HG03342 (cell line): ENCODE data around the gene CGN.

Experiments
- ATAC-seq: cut with Tn5 transposase; IDR thresholded peaks from one replicate; pipeline ENCODE4 v1.9.1; 2021; ENCODE audit warnings: mild to moderate bottlenecking, moderate library complexity; ENCODE audit not compliant: unreplicated experiment

Gene CGN, protein sequence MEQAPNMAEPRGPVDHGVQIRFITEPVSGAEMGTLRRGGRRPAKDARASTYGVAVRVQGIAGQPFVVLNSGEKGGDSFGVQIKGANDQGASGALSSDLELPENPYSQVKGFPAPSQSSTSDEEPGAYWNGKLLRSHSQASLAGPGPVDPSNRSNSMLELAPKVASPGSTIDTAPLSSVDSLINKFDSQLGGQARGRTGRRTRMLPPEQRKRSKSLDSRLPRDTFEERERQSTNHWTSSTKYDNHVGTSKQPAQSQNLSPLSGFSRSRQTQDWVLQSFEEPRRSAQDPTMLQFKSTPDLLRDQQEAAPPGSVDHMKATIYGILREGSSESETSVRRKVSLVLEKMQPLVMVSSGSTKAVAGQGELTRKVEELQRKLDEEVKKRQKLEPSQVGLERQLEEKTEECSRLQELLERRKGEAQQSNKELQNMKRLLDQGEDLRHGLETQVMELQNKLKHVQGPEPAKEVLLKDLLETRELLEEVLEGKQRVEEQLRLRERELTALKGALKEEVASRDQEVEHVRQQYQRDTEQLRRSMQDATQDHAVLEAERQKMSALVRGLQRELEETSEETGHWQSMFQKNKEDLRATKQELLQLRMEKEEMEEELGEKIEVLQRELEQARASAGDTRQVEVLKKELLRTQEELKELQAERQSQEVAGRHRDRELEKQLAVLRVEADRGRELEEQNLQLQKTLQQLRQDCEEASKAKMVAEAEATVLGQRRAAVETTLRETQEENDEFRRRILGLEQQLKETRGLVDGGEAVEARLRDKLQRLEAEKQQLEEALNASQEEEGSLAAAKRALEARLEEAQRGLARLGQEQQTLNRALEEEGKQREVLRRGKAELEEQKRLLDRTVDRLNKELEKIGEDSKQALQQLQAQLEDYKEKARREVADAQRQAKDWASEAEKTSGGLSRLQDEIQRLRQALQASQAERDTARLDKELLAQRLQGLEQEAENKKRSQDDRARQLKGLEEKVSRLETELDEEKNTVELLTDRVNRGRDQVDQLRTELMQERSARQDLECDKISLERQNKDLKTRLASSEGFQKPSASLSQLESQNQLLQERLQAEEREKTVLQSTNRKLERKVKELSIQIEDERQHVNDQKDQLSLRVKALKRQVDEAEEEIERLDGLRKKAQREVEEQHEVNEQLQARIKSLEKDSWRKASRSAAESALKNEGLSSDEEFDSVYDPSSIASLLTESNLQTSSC

DNA sequence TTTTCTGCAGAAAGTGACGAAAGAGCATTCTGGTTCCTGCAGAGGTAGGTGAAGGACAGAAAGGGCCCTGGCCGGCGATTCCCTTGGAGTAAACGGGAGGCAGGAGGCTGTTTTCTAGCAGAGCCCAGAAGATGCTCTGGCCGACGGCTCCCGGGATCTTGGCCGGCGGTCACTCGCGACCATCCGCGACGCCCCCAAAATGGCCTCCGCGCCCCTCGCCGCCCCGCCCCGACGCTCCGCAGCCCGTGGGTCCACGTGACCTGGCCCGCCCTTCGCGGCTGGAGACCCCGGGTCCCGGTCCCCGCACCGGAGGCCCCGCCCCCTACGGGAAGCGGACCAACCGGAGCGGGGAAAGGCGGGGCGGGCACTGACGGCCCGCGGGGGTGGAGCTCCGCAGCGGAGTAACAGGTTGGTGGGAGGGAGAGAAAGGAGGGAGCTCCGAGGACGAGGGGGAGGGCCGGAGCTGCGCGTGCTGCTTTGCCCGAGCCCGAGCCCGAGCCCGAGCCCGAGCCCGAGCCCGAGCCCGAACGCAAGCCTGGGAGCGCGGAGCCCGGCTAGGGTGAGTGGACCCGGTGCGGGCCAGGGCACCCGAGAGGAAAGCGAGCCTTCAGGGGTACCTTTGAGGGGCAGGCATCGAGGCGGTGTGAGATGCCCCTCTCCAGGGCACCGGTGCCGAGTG is at the start of gene CGN:
CGN (plus strand) TSS at position 431 of the 679 bp plus-strand sequence. CDS start 7,133 bp downstream, outside the sequence.
- peak; percentile 72 for ATAC-seq

DNA sequence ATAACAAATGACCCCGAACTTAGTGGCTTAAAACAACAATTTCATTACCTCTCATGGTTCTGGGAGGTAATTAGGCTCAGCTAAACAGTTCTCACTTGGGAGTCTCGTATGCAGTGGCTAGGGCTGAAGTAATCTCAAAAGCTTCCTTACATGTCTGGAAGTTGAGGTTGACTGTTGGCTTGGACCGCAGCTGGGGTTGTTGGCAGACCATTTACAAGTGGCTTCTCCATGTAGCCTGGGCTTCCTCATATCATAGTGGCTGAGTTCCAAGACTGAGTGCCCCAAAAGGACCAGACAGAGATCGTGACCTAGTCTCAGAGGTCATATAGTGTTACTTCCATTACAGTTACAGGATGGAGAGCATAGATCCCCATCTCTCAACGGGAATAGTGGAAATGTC is 49.5 kb upstream of the CGN start:
- no peak for ATAC-seq

DNA sequence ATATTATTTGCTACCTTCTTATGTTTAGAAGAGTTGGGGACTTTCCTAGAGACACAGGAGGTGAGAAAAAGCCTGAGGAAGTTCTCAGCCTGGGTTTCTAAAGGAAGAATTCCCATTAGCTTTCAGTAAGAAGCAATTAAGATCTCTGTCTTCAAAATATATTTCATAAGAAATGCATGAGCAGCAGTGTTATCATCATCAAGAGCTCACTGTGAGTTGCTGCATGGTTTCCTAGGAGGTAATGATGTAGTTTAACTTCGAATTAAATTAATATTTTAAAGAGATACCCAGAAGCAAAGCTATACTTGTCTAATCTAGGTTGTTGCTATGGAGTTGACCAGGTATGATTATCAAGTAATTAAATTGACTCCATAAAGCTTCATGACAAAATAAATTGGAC is 46.2 kb upstream of the CGN start:
- ATAC-seq, result no peak

DNA sequence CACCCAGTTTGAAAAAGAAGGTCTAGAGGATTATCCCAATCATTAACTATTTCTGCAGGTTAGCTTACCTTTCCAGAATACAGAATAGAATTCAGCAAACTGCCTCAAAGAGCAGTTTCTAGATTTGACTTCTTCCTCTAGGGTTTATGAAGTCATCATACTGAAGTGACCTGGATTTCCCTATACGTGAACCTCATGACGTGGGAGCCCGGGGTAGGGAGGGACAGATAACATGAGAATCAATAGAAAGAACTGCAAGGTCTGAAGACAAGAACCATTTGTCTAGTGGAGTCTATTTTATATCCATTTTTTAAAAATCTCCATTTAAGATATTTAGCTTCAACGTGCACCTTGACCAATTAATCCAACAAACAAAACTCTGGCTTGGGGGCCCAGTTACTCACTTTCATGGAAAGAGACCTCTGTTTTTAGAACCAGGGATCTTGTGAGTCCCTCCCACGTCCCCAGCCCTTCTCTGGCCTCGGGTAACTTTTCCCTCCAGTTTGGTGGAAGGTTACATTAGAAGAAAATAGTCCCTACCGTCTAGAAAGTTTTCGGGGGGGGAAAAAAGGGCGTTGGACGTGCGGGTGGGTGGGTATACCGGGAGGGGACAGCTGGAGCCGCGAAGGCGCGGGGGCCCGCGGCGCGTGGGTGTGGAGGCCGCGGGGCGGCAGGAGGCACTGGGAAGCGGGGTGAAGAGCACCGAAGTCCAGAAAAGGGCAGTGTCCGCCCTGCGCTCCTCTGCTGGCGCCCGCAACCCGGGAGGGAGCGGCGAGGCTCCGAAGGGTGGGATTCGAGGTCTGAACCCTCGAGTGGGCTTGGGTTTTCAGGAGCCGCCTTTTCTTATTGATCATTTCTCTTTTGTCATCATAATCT is 38.1 kb upstream of the CGN start:
- no peak for ATAC-seq

DNA sequence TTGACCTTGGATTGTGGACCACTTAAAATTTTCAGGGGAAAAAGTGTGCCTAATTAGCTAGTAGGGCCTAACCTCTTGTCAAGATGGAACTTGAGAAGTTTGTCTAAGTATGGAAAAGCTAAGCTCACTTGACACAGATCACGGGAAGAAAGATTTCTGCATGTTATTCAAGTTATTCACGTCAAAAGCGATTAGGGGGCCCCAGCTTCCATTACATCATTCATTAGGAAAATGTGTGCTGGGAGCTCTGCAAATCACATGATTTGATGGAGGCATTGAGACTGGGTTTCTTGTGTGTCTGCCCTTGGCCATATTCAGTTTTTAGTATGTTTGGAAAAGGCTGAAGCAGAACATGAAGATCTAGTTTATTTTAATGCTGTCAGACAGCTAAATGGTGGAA is 36.4 kb upstream of the CGN start:
- ATAC-seq, result no peak

DNA sequence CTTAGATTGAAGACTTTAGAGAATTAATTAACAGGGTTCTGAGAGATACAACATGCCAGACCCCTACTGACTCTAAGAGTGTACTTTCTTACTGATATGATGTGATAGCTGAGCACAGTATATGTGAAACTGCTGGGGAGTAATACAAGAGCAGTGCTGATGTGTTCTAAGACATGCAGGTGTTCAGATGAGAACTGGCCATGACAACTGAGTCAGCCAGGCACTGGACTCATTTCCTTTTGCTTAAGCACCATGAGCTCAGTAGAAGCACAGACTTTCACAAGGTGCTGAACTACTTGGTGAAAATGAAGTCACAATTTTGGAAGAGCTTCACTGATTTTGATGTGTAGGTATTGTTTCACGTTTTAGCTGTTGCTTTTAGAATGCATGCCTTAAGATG is 36.0 kb upstream of the CGN start:
- peak; percentile 72 for ATAC-seq

DNA sequence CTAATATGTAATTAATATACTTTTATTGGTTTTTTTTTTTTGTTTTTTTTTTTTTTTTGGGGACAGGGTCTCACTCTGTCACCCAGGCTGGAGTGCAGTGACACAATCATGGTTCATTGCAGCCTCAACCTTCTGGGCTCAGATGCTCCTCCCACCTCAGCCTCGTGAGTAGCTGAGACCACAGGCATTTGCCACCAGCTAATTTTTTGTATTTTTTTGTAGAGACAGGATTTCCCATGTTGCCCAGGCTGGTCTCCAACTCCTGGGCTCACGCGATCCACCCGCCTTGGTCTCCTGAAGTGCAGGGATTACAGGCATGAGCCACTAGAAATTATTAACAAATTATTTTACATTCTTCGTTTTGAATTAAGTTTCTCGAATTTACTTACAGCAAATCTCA is 35.1 kb upstream of the CGN start:
- ATAC-seq, result no peak

DNA sequence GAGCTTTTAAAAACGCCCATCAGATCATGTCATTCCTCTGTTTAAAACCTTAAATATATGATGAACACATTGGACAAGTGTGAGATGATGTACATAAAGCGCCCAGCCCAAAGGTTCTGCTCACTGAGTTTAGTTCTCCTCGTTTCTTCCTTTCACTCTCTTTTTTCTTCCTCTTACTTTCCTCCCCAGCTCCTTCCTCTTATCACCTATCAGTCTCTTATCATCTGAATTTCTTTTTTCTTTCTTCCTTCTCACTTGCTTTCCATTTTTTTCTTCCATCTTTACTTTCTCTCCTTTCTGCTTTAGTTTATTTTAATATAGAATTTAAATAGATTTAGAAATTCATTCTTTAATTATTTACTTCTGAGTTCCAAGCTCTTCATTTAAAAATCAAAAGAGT is 34.1 kb upstream of the CGN start:
- ATAC-seq, result no peak

DNA sequence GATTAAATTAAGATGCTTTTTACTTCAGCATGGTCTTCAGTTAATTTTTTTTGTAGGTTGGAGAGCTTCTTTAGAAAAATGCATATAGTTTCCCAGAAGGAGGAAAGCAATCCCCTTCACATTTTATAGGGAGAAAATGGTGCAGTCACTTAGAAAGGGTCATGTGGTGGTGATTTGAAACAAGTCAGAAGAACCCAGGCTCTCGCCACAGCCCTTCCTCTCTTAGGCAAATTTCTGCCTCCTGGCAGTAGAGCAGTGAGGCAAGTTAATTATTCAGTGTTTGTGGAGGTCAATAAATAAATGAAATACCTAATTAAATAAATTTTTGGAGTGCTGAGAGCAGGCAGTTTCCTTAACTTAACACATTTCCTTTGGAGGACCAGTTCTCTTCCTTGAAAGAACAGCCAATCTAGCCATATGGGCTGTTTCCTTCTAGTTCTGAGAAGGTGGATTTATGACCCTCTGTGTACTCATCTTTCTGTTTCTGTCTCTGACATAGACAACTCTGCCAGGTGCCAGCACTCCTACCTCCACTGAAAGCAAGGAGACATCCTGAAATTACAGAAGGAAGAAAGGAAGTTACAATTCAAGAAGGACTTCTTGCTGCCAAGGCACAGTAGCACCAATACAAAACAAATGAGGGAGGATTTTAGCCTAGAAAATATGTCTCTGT is 32.9 kb upstream of the CGN start:
- no peak for ATAC-seq

DNA sequence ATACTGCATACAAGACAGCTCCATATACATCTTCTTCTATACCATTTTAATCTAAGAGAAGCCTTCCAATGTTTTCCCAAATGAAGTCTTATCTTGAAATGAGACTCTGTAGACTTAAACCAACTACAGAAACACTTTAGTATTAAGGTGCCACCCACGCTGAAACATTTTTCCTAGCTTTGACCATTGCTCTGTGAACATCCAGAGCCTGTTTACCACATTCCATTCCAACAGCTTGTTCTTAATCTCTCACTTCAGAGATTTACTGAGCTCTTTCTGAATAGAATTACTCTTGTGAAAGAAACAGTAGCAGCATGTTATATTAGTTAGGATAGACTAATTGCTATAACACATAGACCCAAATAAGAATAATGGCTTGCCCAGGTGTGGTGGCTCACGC is 32.3 kb upstream of the CGN start:
- no peak for ATAC-seq

DNA sequence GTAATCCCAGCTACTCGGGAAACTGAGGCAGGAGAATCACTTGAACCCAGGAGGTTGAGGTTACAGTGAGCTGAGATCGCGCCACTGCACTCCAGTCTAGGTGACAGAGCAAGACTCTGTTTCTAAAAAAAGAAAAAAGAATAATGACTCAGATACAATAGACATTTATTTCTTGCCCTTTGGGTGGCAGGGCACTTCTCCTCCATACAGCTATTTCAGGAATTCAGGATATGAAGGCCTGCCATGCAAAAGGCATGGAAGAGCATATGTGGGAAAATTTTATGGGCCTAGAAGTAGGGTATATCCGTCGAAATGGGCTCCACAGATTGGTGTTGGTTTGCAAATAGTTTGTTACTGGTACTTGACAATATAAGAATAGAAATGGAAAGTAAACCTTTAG is 31.7 kb upstream of the CGN start:
- no peak for ATAC-seq

DNA sequence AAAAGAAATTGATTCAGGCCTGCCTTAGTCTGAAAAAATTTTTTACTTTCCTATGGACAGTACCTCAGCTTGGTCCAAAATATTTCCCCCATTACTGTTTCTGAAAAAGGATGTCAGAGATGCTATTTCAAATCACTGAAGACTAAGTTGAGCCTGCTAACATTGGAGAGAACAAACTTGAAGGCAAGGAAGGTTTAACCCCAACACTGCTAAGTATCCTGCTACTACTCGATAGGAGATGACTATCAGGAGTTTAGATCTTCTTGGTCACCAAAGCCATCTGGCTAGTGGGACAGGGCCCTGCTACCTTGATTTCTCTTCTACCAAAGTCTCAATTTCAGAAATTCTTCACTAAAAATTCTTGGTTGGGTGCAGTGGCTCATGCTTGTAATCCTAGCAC is 29.2 kb upstream of the CGN start:
- ATAC-seq, result no peak

DNA sequence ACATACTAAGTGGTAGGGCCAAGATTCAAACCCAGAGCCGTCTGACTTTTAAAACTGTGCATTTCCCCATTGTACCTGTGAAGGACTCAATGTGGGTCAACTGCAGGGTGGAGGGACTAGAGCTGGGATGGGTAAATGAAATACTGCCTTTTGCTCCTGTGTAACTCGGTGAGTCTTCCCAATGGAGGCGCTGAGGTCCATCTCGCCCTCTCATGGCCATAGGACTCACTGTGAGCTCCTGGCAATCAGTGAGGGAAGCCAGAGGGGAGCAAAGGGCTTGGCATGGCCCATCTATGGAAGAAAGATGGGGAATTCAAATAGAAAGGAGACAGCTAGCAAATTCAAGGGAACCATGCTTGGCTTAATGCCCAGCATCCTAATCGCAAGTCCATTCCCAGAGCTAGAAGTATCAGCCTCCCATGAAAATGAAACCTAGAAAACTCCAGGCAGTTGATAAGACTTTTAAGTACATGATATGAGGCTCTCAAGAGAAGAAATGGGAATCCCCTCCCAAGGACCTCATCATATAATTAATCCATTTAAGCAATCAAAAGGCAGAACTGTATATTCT is 25.4 kb upstream of the CGN start:
- ATAC-seq, result no peak

DNA sequence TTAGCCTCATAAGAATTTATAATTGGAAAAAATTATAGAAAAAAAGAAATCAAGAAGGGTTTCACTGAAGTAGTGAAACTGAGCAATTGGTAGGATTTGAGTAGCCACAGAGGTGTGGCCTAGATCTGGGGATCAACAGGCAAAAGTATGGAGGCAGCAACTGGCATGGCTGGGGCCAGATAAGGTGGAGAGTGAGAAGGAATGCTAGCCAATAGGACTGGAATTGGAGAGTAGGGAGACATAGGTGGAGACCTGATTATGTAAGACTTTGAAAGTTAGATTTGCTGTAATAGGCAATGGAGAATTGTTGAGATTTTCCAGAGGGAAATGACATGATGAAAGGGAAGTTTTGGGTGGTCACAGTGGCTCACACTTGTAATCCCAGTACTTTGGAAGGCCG is 24.6 kb upstream of the CGN start:
- no peak for ATAC-seq

DNA sequence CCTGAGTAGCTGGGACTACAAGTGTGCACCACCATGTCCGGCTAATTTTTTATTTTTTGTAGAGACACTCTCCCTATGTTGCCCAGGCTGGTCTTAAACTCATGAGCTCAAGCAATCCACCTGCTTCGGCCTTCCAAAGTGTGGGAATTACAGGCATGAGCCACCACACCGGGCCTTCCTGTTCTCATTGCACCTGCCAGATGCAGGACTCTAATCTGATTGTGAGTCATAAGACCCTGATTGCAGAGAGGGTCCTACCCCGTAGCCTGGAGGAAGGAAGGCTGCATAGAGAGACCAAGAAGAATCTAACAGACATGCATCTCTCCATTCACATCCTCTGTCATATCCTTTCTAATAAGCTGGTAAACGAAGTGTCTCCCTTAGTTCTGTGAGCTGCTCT is 19.5 kb upstream of the CGN start:
- no peak for ATAC-seq

DNA sequence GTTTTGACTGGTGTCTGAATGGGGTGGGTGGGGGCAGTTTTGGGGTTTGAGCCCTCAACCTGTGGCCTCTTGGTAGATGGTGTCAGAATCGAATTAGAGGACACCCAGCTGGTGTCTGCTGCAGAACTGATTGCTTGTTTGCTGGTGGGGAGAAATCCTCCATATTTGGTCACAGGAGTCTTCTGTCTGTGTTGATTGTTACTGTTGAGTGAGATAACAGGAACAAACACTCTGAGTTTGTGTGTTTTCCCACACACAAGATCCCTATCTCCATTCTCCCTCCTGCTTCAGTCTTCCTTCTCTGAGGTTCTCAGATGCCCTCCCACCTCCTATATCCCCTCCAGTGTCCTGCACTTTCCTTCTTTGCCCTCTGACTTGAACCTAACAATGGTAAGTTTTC is 19.1 kb upstream of the CGN start:
- ATAC-seq, result no peak

DNA sequence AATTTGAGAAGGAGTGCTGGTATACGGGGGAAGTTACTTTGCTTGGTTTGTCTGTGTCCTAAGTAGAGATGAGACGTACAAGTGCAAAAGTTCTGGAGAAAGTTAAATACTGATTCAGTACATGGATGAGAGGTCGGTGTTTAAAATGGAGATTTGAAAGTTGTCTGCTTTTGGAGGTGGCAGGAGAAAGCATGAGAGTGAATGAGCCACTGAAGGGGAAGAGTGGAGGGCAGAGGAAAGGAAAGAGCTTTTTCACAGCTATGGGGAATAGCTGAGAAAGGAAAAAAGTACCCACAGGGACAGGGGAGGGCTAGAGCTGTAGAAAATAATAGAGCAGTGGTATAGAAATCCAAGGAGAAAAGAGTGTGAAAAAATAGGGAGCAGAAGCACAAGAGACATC is 18.1 kb upstream of the CGN start:
- no peak for ATAC-seq

DNA sequence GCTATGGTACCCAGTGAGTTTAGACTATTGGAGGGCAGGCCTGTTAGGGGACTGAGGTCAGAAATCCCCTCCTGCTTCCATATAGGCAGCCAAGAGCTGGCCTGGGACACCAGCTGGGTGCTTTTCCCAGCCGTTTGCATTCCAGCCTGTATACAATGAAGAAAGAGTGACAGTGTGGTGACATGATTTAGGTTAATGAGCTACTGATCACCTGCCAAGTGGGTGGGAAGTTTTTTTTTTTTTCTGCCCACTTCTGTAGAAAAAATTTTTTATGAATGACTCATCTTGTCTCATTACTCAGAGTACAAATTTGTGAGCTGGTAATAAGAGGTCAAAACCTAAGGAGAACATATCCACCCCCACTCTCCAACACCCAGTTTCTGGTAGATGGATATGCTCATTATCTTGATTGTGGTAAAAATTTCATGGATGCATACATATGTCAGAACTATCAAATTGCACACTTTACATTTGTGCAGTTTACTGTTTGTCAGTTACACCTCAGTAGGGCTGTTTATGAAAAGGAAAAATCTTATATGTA is 16.4 kb upstream of the CGN start:
- ATAC-seq, result no peak

DNA sequence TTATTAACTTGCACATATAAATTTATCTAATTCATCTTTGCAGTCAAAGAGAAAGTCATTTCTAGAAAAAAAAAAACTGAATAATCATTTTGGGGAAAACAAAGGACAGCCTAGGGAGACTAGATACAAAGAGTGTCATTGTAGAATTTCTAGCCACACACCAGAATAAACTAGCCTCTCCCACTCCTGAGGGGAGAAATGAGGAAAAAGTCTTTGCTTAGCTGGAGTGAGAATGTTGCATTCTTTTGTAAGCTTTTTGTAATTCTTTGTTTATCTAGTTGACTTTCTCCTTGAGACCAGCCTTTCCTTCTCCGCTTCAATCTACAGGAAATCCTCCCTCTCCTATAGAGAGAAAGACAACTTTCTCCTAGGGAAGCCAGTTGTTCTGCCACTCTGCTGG is 15.9 kb upstream of the CGN start:
- no peak for ATAC-seq
